Measurements from ENCODE around the gene KLHDC4. TPM values are rescaled to one million over a fixed set of nuclear protein-coding genes. Genes with fewer than 3 reads are reported as not detected.

KLHDC4 gene
- total and polyA plus RNA-seq, 4 donors: 8.2 to 27.6 (median 14.2) TPM

DNA sequence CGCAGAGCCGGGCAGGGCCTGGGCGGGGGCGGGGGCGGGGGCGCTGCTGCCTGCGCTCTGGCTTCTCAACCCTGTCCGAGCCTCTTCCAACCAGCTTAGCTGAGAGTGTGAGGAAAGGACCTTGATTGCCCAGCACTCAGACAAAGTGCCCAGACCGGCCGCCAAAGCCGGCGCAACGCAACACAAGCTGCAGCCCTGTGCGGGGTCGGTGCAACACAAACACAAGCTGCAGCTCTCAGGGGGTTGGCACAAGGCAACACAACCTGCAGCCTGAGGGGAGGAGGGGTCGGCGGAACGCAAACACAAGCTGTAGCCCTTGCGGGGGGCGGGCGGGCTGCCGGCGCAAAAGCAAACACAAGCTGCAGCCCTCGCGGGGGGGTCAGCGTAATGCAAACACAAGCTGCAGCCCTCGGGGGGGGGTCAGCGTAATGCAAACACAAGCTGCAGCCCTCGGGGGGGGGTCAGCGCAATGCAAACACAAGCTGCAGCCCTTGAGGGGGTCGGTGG, 60.0 kb downstream of the KLHDC4 start:
- no peak overlapping the region for H3K27ac ChIP-seq (ENCODE audit: low read depth in 1 of 2, low read length in 2 of 2)
- H3K9ac ChIP-seq (ENCODE audit: low read depth in 1 of 2, low read length in 2 of 2): no peak overlapping the region
- H3K9me3 ChIP-seq (ENCODE audit: control insufficient read depth in 4 of 4, low read length in 3 of 4): no peaks in the 10 kb centered on the region
- peak; percentile 58 for DNase-seq (ENCODE audit: low spot score)
- peaks cover 0 to 5% (median 2%) of the 10 kb centered on the region in 4 donors for H3K4me1 ChIP-seq (ENCODE audit: control insufficient read depth in 4 of 4, insufficient read depth in 4 of 4, low read length in 3 of 4)
- H3K27me3 ChIP-seq (ENCODE audit: control insufficient read depth in 4 of 4, insufficient read depth in 4 of 4, low read length in 3 of 4): no peaks in the 10 kb centered on the region
- WGBS: 80% methylated on average over 31 of the region's 31 CpGs
- TF ChIP-seq, protein P1, sequence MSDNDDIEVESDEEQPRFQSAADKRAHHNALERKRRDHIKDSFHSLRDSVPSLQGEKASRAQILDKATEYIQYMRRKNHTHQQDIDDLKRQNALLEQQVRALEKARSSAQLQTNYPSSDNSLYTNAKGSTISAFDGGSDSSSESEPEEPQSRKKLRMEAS (IDR thresholded peaks at IDR 0.05): no peak
- TF ChIP-seq, protein P2, sequence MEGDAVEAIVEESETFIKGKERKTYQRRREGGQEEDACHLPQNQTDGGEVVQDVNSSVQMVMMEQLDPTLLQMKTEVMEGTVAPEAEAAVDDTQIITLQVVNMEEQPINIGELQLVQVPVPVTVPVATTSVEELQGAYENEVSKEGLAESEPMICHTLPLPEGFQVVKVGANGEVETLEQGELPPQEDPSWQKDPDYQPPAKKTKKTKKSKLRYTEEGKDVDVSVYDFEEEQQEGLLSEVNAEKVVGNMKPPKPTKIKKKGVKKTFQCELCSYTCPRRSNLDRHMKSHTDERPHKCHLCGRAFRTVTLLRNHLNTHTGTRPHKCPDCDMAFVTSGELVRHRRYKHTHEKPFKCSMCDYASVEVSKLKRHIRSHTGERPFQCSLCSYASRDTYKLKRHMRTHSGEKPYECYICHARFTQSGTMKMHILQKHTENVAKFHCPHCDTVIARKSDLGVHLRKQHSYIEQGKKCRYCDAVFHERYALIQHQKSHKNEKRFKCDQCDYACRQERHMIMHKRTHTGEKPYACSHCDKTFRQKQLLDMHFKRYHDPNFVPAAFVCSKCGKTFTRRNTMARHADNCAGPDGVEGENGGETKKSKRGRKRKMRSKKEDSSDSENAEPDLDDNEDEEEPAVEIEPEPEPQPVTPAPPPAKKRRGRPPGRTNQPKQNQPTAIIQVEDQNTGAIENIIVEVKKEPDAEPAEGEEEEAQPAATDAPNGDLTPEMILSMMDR (IDR thresholded peaks at IDR 0.05; ENCODE audit: low read depth, low read length, missing input control): no peak
- TF ChIP-seq SP1 (IDR thresholded peaks at IDR 0.05) (no peak), HNF4G (IDR thresholded peaks at IDR 0.05) (no peak), GABPA (IDR thresholded peaks at IDR 0.05 in 1 of 2, conservative IDR thresholded peaks at IDR 0.05 in 1 of 2) (no peak), ATF3 (IDR thresholded peaks at IDR 0.05) (no peak), YY1 (IDR thresholded peaks at IDR 0.05) (no peak), HNF4A (conservative IDR thresholded peaks at IDR 0.05) (no peak), EGR1 (IDR thresholded peaks at IDR 0.05; ENCODE audit: low read depth in 2 of 2) (no peak), FOXA2 (IDR thresholded peaks at IDR 0.05) (no peak), RAD21 (IDR thresholded peaks at IDR 0.05) (no peak), JUND (IDR thresholded peaks at IDR 0.05) (no peak), RXRA (IDR thresholded peaks at IDR 0.05) (no peak), REST (IDR thresholded peaks at IDR 0.05) (no peak)
- H3K4me3 ChIP-seq (ENCODE audit: low read depth in 1 of 3, low read length in 3 of 3): no peak overlapping the region
- H3K36me3 ChIP-seq (ENCODE audit: control insufficient read depth in 4 of 4, insufficient read depth in 3 of 4, low read depth in 1 of 4, low read length in 3 of 4): peaks cover 3 to 47% (median 22%) of the 10 kb centered on the region in 4 donors

GRCh38 chr16:87704754-87705353, 60.9 kb downstream of the KLHDC4 start:
- no peaks in the 10 kb centered on the region for H3K9me3 ChIP-seq (ENCODE audit: control insufficient read depth in 4 of 4, low read length in 3 of 4)
- no peaks in the 10 kb centered on the region for H3K27me3 ChIP-seq (ENCODE audit: control insufficient read depth in 4 of 4, insufficient read depth in 4 of 4, low read length in 3 of 4)
- DNase-seq (ENCODE audit: low spot score): no peak
- H3K36me3 ChIP-seq (ENCODE audit: control insufficient read depth in 4 of 4, insufficient read depth in 3 of 4, low read depth in 1 of 4, low read length in 3 of 4): peaks cover 3 to 37% (median 16%) of the 10 kb centered on the region in 4 donors
- no peak overlapping the region for H3K27ac ChIP-seq (ENCODE audit: low read depth in 1 of 2, low read length in 2 of 2)
- H3K4me3 ChIP-seq (ENCODE audit: low read depth in 1 of 3, low read length in 3 of 3): no peak overlapping the region
- H3K9ac ChIP-seq (ENCODE audit: low read depth in 1 of 2, low read length in 2 of 2): no peak overlapping the region
- peaks cover 0 to 5% (median 2%) of the 10 kb centered on the region in 4 donors for H3K4me1 ChIP-seq (ENCODE audit: control insufficient read depth in 4 of 4, insufficient read depth in 4 of 4, low read length in 3 of 4)
- no peak for TF ChIP-seq YY1 (IDR thresholded peaks at IDR 0.05)
- no peak for TF ChIP-seq EGR1 (IDR thresholded peaks at IDR 0.05; ENCODE audit: low read depth in 2 of 2)
- TF ChIP-seq RXRA (IDR thresholded peaks at IDR 0.05): no peak
- TF ChIP-seq HNF4G (IDR thresholded peaks at IDR 0.05): no peak
- TF ChIP-seq, protein P1 (IDR thresholded peaks at IDR 0.05): no peak
- WGBS: 96% methylated on average over 34 of the region's 34 CpGs

Data from liver (tissue), 9 donors.